GM18499 (cell line): ENCODE results near the gene CDC14C.

Source experiments
- ATAC-seq: cut with Tn5 transposase; IDR thresholded peaks from one replicate; pipeline ENCODE4 v1.9.1; 2021; ENCODE audit warnings: moderate number of reproducible peaks; ENCODE audit not compliant: insufficient read depth, unreplicated experiment

Gene CDC14C

DNA sequence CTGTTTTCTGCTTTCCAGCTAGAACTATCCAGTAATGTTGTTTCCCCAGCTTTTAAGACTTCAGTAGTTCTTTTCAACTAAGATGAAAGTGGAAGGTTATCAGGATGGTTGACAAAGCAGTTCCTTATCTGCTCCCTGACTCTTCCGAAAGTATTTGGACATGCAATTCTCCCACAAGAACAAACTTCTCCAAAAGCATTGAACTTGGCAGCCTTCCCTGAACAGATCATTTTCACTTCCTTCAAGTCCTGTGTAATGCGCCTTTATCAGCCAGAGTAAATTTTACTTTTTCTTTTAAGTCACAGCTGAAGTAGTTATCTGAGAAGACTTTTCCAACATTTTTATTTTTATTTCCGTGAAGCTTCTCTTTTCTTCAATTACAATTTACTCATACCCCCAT is 39.7 kb downstream of the CDC14C start:
- no peak for ATAC-seq

DNA sequence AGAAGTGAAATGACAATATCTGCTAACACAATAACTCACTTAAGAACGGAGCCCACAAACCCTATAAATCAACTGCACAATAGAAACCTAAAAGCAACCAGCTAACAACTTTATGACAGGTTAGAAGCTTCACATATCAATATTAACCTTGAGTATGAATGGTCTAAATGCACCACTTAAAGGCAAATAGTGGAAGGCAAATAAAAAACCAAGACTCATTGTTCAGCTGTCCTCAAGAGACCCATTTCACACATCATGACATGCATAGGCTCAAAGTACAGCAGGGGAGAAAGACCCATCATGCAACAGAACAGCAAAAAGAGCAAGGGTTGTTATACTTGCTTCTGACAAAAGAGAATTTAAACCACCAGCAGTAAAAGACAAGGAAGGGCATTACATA is 46.8 kb downstream of the CDC14C start:
- no peak for ATAC-seq

DNA sequence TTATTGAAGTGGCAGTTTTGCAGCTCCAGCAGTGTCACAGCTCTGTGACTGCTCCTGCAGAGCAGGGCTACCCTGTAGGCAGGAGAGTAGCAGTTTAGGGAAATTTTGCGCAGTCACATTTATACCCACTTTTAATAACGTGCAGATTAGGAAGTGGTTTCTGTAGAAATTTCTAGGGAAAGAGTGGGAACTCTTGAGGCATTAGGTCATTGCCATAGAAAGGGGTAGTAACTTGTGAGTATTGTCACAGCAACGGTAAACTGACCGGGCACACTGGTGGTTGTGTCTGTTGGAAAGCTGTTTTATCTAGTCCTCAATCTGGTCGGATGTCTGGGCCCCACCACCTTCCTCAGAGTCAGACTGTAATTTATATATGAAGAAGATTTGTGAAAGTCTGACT is 51.9 kb downstream of the CDC14C start:
- ATAC-seq: no peak

DNA sequence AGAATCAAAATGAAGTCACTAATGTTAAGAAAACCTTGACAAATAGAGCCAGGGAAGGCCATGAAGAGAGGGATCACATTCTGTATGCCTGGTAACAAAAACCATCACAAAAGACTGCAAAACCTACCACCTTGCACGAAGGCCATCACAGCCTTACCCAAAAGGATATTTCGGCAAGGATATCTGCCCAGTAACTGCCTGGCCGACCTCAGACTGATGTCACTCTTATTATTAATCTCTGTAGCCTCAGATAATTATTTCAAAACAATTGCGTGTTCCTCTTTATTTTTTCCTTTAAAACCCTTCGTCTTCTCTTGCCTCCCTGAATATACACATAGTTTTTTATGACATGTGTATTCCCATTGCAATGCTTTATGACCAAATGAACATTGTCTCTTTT is 52.5 kb downstream of the CDC14C start:
- ATAC-seq: no peak
